Colonic mucosa (tissue), 4 donors: ENCODE measurements around the gene CACNB4. TPM values are rescaled to one million over a fixed set of nuclear protein-coding genes. Genes with fewer than 3 reads are reported as not detected.

Experiments
- DNase-seq: peaks from one replicate; pipeline ENCODE4 v3.0.0-alpha.2; 2020
- H3K27ac ChIP-seq: fragments of 200-600 bp; one replicate; pipeline ENCODE4 v1.8.0; 2021
- H3K27me3 ChIP-seq: fragments of 200-600 bp; one replicate; pipeline ENCODE4 v1.8.0; 2021
- H3K36me3 ChIP-seq: fragments of 200-600 bp; one replicate; pipeline ENCODE4 v1.8.0; 2021
- H3K4me1 ChIP-seq: fragments of 200-600 bp; one replicate; pipeline ENCODE4 v1.8.0; 2021; ENCODE audit warnings: mild to moderate bottlenecking
- H3K4me3 ChIP-seq: fragments of 200-600 bp; one replicate; pipeline ENCODE4 v1.8.0; 2021
- H3K9ac ChIP-seq, 2 donors: one replicate each; pipeline ENCODE4 v1.7.0; 2013; ENCODE audit warnings: control low read depth in 2 of 2, low read depth in 2 of 2, low read length in 2 of 2
- H3K9me3 ChIP-seq: fragments of 200-600 bp; one replicate; pipeline ENCODE4 v1.8.0; 2021
- CTCF ChIP-seq: fragments of 200-600 bp; IDR thresholded peaks from one replicate; pipeline ENCODE4 v1.8.0; 2022; ENCODE audit warnings: antibody characterized with exemption, mild to moderate bottlenecking
- intact Hi-C: fragments of 100-400 bp; cut with DNase I; formaldehyde crosslinking; loops from one replicate; pipeline ENCODE4 v1.14.1; 2022
- total RNA-seq, 2 donors: library from RNA; stranded (reverse); fragmentation: NEBNext Ultra II Directional in 1 of 2; extraction: Animal tissue kit (Norgen Biotek cat#: 25700) in 1 of 2; gene quantifications; one replicate each; pipeline ENCODE4 v1.2.1, GENCODE V29; 2021
- donor health status: healthy.
- donor health status: DM: no; HTN: no; CAD: no.
- donor health status: DM: no; HTN: no; CAD: no.

Gene CACNB4
- total RNA-seq, 2 donors from 2014 or later = 0.44 to 1.0 TPM

- Histone ChIP-seq H3K27ac (no peak overlapping the region), H3K4me3 (no peak overlapping the region), H3K4me1 (no peaks in the 10 kb centered on the region), H3K36me3 (no peaks in the 10 kb centered on the region), H3K9me3 (no peaks in the 10 kb centered on the region), H3K9ac (no peak overlapping the region), H3K27me3 (no peaks in the 10 kb centered on the region)
- intact Hi-C loops = no loop called here
- no peak for TF ChIP-seq CTCF
- no peak for DNase-seq
Measured at GRCh38 chr2:151887164-151887563, 211.7 kb downstream of the CACNB4 start.

GRCh38 chr2:151886241-151886640 is 212.6 kb downstream of the CACNB4 start:
- DNase-seq = no peak
- intact Hi-C loops = no loop called here
- Histone ChIP-seq H3K4me1 (no peaks in the 10 kb centered on the region), H3K36me3 (no peaks in the 10 kb centered on the region), H3K4me3 (no peak overlapping the region), H3K27ac (no peak overlapping the region), H3K9me3 (no peaks in the 10 kb centered on the region), H3K9ac (no peak overlapping the region), H3K27me3 (no peaks in the 10 kb centered on the region)
- TF ChIP-seq CTCF = no peak

- TF ChIP-seq CTCF = no peak
- no peaks in the 10 kb centered on the region for H3K27me3 ChIP-seq
Measured at GRCh38 chr2:151882786-151883445, 215.9 kb downstream of the CACNB4 start.

GRCh38 chr2:151881342-151881741 is 217.5 kb downstream of the CACNB4 start:
- no peaks in the 10 kb centered on the region for H3K4me1 ChIP-seq
- no peak overlapping the region for H3K27ac ChIP-seq

More at GRCh38 chr2:151882786-151883445, 215.9 kb downstream of the CACNB4 start:
- H3K27ac ChIP-seq = no peak overlapping the region
- no peaks in the 10 kb centered on the region for H3K9me3 ChIP-seq
- H3K36me3 ChIP-seq = no peaks in the 10 kb centered on the region
- H3K4me1 ChIP-seq = no peaks in the 10 kb centered on the region
- no peak for DNase-seq
- no peak overlapping the region for H3K9ac ChIP-seq
- no peak overlapping the region for H3K4me3 ChIP-seq
- intact Hi-C loops = no loop called here

GRCh38 chr2:151880586-151880985 is 218.3 kb downstream of the CACNB4 start:
- H3K27ac ChIP-seq = no peak overlapping the region
- no peaks in the 10 kb centered on the region for H3K4me1 ChIP-seq
- TF ChIP-seq CTCF = no peak
- H3K4me3 ChIP-seq = no peak overlapping the region
- H3K9me3 ChIP-seq = no peaks in the 10 kb centered on the region
- no peaks in the 10 kb centered on the region for H3K27me3 ChIP-seq
- no peak for DNase-seq
- intact Hi-C loops = no loop called here
- no peak overlapping the region for H3K9ac ChIP-seq
- H3K36me3 ChIP-seq = no peaks in the 10 kb centered on the region

More at GRCh38 chr2:151881342-151881741, 217.5 kb downstream of the CACNB4 start:
- Histone ChIP-seq H3K9me3 (no peaks in the 10 kb centered on the region), H3K27me3 (no peaks in the 10 kb centered on the region), H3K36me3 (no peaks in the 10 kb centered on the region), H3K4me3 (no peak overlapping the region), H3K9ac (no peak overlapping the region)
- DNase-seq = no peak
- intact Hi-C loops = no loop called here
- TF ChIP-seq CTCF = no peak
